OCI-LY1 (cell line): ENCODE results near the gene GALNT10.

ENCODE experiments used
- H2AFZ ChIP-seq: fragments of 200-600 bp; sonication (generic), shearing (Covaris generic); 2 replicates; pipeline ENCODE4 v1.6.0; 2014; ENCODE audit warnings: antibody characterized with exemption, mild to moderate bottlenecking, low read length
- H3F3A ChIP-seq: fragments of 200-600 bp; sonication (generic), shearing (Covaris generic); 2 replicates; pipeline ENCODE4 v1.6.0; 2014; ENCODE audit warnings: mild to moderate bottlenecking, antibody characterized with exemption, low read length, moderate library complexity; ENCODE audit not compliant: insufficient read depth
- H3K27ac ChIP-seq: fragments of 200-600 bp; sonication (generic); 2 replicates; pipeline ENCODE4 v1.5.1; 2014; ENCODE audit warnings: low read length, mixed run types, mild to moderate bottlenecking, low read depth; ENCODE audit not compliant: poor library complexity, severe bottlenecking
- H3K27me3 ChIP-seq: fragments of 200-600 bp; sonication (generic); 2 replicates; pipeline ENCODE4 v1.6.0; 2014; ENCODE audit warnings: antibody characterized with exemption, mild to moderate bottlenecking, low read length, moderate library complexity; ENCODE audit not compliant: insufficient read depth
- H3K36me3 ChIP-seq: fragments of 200-600 bp; sonication (generic); 2 replicates; pipeline ENCODE4 v1.6.1; 2014; ENCODE audit warnings: mild to moderate bottlenecking, antibody characterized with exemption, low read length, moderate library complexity, mixed read lengths; ENCODE audit not compliant: insufficient read depth
- H3K4me1 ChIP-seq: fragments of 200-600 bp; sonication (generic); 2 replicates; pipeline ENCODE4 v1.5.1; 2014; ENCODE audit warnings: mild to moderate bottlenecking, low read length, moderate library complexity; ENCODE audit not compliant: insufficient read depth, severe bottlenecking
- H3K4me2 ChIP-seq: fragments of 200-600 bp; sonication (generic), shearing (Covaris generic); 2 replicates; pipeline ENCODE4 v1.6.1; 2014; ENCODE audit warnings: low read length
- H3K4me3 ChIP-seq: fragments of 200-600 bp; sonication (generic); 2 replicates; pipeline ENCODE4 v1.5.1; 2014; ENCODE audit warnings: low read length, low read depth, mild to moderate bottlenecking, mixed read lengths; ENCODE audit not compliant: poor library complexity, severe bottlenecking
- H3K79me2 ChIP-seq: fragments of 200-600 bp; shearing (Covaris generic); 2 replicates; pipeline ENCODE4 v1.6.1; 2016; ENCODE audit warnings: mixed run types, low read length, mixed read lengths; ENCODE audit not compliant: insufficient read depth
- H3K9ac ChIP-seq: fragments of 200-600 bp; sonication (generic), shearing (Covaris generic); 2 replicates; pipeline ENCODE4 v1.6.1; 2014; ENCODE audit warnings: mild to moderate bottlenecking, low read length, mixed read lengths
- H3K9me2 ChIP-seq: fragments of 200-600 bp; sonication (generic), shearing (Covaris generic); 2 replicates; pipeline ENCODE4 v1.6.1; 2014; ENCODE audit warnings: low read depth, mild to moderate bottlenecking, low read length, mixed read lengths
- H3K9me3 ChIP-seq: fragments of 200-600 bp; shearing (Covaris generic); 2 replicates; pipeline ENCODE4 v1.6.1; 2014; ENCODE audit warnings: low read length, mixed read lengths
- H4K20me1 ChIP-seq: fragments of 200-600 bp; sonication (generic), shearing (Covaris generic); 2 replicates; pipeline ENCODE4 v1.6.0; 2016; ENCODE audit warnings: mild to moderate bottlenecking, low read length; ENCODE audit not compliant: insufficient read depth
- EZH2 ChIP-seq: fragments of 200-600 bp; sonication (generic), shearing (Covaris generic); IDR thresholded peaks from 2 replicates; pipeline ENCODE4 v1.8.0; 2017; ENCODE audit warnings: borderline replicate concordance, mixed run types, mild to moderate bottlenecking, antibody characterized with exemption, low read length, moderate library complexity, mixed read lengths
- TF ChIP-seq, protein P1 (sequence below): fragments of 200-600 bp; sonication (generic), shearing (Covaris generic); IDR thresholded peaks from 2 replicates; pipeline ENCODE4 v1.5.1; 2017; ENCODE audit warnings: mild to moderate bottlenecking, antibody characterized with exemption, low read length, moderate library complexity, mixed read lengths

GALNT10 gene

DNA sequence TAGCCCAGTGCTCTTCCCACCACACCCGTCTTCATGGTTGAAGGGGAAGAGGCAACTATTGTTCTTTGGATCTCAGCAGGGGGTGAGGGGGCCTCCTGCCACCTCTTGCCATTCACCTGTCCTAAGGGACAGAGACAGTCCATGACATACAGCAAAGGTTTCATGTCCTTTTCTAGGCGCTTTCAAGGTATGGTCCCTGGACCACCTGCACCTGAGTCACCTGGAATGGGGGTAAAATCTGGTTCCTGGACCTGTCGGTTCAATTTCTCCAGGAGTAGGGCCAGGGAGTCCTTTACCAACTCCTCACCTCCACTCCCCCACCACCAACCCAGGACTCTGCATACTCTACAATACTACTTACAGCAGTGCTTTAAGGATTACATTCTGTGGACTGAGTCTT is 221.8 kb downstream of the GALNT10 start:
- H3K4me3 ChIP-seq: no peak overlapping the region
- no peaks in the 10 kb centered on the region for H4K20me1 ChIP-seq
- H3K4me2 ChIP-seq: no peak overlapping the region
- no peaks in the 10 kb centered on the region for H3K36me3 ChIP-seq
- no peaks in the 10 kb centered on the region for H3F3A ChIP-seq
- no peak overlapping the region for H3K27ac ChIP-seq
- H3K4me1 ChIP-seq: peaks cover 14% of the 10 kb centered on the region
- H3K79me2 ChIP-seq: no peaks in the 10 kb centered on the region
- no peak overlapping the region for H3K9ac ChIP-seq
- H2AFZ ChIP-seq: no peak overlapping the region
- TF ChIP-seq, protein P1, sequence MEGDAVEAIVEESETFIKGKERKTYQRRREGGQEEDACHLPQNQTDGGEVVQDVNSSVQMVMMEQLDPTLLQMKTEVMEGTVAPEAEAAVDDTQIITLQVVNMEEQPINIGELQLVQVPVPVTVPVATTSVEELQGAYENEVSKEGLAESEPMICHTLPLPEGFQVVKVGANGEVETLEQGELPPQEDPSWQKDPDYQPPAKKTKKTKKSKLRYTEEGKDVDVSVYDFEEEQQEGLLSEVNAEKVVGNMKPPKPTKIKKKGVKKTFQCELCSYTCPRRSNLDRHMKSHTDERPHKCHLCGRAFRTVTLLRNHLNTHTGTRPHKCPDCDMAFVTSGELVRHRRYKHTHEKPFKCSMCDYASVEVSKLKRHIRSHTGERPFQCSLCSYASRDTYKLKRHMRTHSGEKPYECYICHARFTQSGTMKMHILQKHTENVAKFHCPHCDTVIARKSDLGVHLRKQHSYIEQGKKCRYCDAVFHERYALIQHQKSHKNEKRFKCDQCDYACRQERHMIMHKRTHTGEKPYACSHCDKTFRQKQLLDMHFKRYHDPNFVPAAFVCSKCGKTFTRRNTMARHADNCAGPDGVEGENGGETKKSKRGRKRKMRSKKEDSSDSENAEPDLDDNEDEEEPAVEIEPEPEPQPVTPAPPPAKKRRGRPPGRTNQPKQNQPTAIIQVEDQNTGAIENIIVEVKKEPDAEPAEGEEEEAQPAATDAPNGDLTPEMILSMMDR: no peak
- TF ChIP-seq EZH2: no peak
- no peaks in the 10 kb centered on the region for H3K27me3 ChIP-seq
- H3K9me2 ChIP-seq: no peaks in the 10 kb centered on the region
- H3K9me3 ChIP-seq: no peaks in the 10 kb centered on the region

DNA sequence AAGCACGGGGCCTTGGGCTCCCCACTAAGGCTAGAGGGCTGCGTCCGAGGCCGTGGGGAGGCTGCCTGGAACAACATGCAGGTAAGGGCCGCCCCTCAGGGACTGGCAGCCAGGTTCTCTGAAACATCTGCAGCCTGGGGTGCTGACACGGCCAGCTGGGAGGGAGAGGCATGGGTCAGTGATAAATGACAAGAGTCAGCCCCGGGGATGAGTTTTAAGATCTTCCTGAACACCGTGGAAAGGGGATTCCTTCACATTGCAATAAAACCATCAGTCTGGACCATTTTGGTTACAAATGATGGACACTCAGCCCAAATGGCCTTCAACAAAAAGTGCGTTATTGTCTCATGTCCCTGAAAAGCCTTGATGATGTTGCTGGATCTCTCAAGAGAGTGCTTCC is 222.4 kb downstream of the GALNT10 start:
- no peaks in the 10 kb centered on the region for H3K9me3 ChIP-seq
- H3K4me1 ChIP-seq: peaks cover 14% of the 10 kb centered on the region
- H3K4me2 ChIP-seq: no peak overlapping the region
- no peaks in the 10 kb centered on the region for H3K36me3 ChIP-seq
- no peaks in the 10 kb centered on the region for H3K79me2 ChIP-seq
- no peak overlapping the region for H2AFZ ChIP-seq
- H3K4me3 ChIP-seq: no peak overlapping the region
- H3F3A ChIP-seq: no peaks in the 10 kb centered on the region
- H3K9me2 ChIP-seq: no peaks in the 10 kb centered on the region
- H3K27ac ChIP-seq: no peak overlapping the region
- H3K9ac ChIP-seq: no peak overlapping the region
- TF ChIP-seq EZH2: no peak
- H3K27me3 ChIP-seq: no peaks in the 10 kb centered on the region
- H4K20me1 ChIP-seq: no peaks in the 10 kb centered on the region

DNA sequence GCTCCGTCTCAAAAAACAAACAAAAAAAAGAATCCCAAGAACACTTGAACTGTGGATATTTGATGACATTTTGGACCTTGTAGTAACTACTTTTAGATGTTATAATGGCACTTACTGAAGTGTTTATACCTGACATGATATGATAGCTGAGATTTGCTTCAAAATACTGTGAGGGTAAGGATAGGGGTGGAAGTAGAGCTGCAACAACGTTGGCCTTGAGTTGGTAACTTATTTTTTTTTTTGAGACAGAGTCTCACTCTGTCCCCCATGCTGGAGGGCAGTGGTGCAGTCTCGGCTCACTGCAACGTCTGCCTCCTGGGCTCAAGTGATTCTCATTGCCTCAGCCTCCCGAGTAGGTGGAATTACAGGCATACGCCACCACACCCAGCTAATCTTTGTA is 224.6 kb downstream of the GALNT10 start:
- Histone ChIP-seq H3K4me2 (no peak overlapping the region), H3K9me3 (no peaks in the 10 kb centered on the region), H3F3A (no peaks in the 10 kb centered on the region), H3K36me3 (no peaks in the 10 kb centered on the region), H3K9me2 (no peaks in the 10 kb centered on the region), H3K4me3 (no peak overlapping the region), H3K27ac (no peak overlapping the region), H3K27me3 (no peaks in the 10 kb centered on the region), H2AFZ (no peak overlapping the region), H3K9ac (no peak overlapping the region), H4K20me1 (no peaks in the 10 kb centered on the region), H3K4me1 (peaks cover 14% of the 10 kb centered on the region), H3K79me2 (no peaks in the 10 kb centered on the region)
- TF ChIP-seq, protein P1: no peak
- TF ChIP-seq EZH2: no peak

DNA sequence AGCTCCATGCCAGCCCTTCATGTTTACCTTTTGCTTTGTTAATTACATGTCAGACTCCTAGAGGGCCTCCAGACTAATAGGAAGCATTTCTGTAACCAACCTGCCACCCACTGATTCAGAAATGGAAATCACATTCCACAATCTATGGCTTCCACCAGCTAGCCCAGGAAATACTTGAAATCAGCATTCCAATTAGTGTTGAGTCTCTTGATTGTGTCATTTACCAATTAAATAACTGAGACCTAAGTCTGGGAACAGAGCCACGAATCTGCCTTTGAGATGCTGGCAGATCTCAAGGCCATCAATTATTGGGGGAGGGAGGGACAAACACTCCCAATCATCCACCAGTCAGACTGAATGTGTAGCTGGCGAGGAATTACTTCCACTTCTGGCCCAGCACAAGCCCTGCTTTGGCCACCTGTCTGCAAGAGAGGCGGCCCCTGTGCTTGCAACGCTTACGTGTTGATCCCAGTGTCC is 227.8 kb downstream of the GALNT10 start:
- no peaks in the 10 kb centered on the region; the same call in 1 of the 2 replicates for H3K36me3 ChIP-seq
- peaks cover 14% of the 10 kb centered on the region for H3K4me1 ChIP-seq
- no peaks in the 10 kb centered on the region for H3K27me3 ChIP-seq
- H3K4me2 ChIP-seq: no peak overlapping the region
- TF ChIP-seq, protein P1: no peak
- no peak for TF ChIP-seq EZH2
- H3K9ac ChIP-seq: no peak overlapping the region
- H3K4me3 ChIP-seq: no peak overlapping the region
- no peaks in the 10 kb centered on the region for H3F3A ChIP-seq
- no peaks in the 10 kb centered on the region for H4K20me1 ChIP-seq
- no peaks in the 10 kb centered on the region for H3K79me2 ChIP-seq
- no peak overlapping the region for H2AFZ ChIP-seq
- peaks cover under 1% of the 10 kb centered on the region; the same call in 1 of the 2 replicates for H3K9me3 ChIP-seq
- H3K27ac ChIP-seq: no peak overlapping the region
- H3K9me2 ChIP-seq: no peaks in the 10 kb centered on the region
